H1 (cell line): ENCODE measurements around the gene BRIX1. TPM values are rescaled to one million over a fixed set of nuclear protein-coding genes. Genes with fewer than 3 reads are reported as not detected.

Source experiments
- JUND ChIP-seq: IDR thresholded peaks from 2 replicates; pipeline ENCODE4 v1.6.1; 2011; ENCODE audit warnings: mild to moderate bottlenecking, improper control_type of control experiment, low read length
- KDM1A ChIP-seq: fragments of 200-600, 300-600 bp; sonication (generic); IDR thresholded peaks from 2 replicates; pipeline ENCODE4 v1.7.1; 2016; ENCODE audit warnings: mild to moderate bottlenecking, low read length, borderline replicate concordance
- SUZ12 ChIP-seq: fragments of 200-600 bp; sonication (generic); IDR thresholded peaks from 2 replicates; pipeline ENCODE4 v1.6.1; 2012; ENCODE audit warnings: mild to moderate bottlenecking, inconsistent platforms, low read length, moderate library complexity, mixed read lengths
- polyA plus RNA-seq, 7 experiments: library from polyadenylated mRNA; depleted of rRNA in 3 of 7; stranded (reverse) in 5 of 7; unstranded in 2 of 7; fragments of >200 nt in 5 of 7; fragments of 200-250 nt in 2 of 7; gene quantifications; 1 replicate in 5 of 7; 2 replicates in 1 of 7; 4 replicates in 1 of 7; pipeline versions ENCODE4 v1.2.1 to v1.2.3, GENCODE V29; 2011 to 2013; ENCODE audit warnings: missing spikeins in 2 of 7, mixed read lengths in 2 of 7
- total RNA-seq: library from RNA; stranded (reverse); fragmentation: NEBNext Ultra II Directional; extraction: Animal tissue kit (Norgen Biotek cat#: 25700); gene quantifications from 2 replicates; pipeline ENCODE4 v1.2.1, GENCODE V29; 2021
- TF ChIP-seq, protein P1 (sequence below): fragments of 300-600 bp; sonication (generic); IDR thresholded peaks from 2 replicates; pipeline ENCODE4 v1.7.1; 2012; ENCODE audit warnings: low read length, moderate library complexity, mild to moderate bottlenecking, inconsistent platforms; ENCODE audit not compliant: insufficient replicate concordance

Gene BRIX1
- total and polyA plus RNA-seq, 2 of the 8 experiments (the other 6 are each of a cell fraction or from before 2014, with no cell fraction given) = 26.9 to 71.7 TPM

DNA sequence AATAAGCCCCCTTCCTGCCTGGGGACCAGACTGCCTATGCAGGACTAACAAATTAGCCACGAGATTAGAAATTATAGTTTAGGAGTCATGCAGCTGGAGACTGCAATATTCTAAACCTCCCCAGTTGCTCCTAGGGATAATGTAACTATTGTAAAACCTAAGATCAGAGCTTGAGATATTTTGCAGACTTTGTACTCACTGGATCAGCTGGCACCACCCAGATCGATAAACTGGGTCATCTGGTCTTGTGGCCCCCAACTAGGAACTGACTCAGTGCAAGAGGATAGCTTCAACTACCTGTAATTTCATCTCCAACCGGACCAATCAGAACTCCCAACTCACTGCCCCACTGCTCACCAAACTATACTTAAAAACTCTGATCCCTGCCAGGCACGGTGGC lies 52.0 kb downstream of the BRIX1 start (continued):
- TF ChIP-seq, protein P1, sequence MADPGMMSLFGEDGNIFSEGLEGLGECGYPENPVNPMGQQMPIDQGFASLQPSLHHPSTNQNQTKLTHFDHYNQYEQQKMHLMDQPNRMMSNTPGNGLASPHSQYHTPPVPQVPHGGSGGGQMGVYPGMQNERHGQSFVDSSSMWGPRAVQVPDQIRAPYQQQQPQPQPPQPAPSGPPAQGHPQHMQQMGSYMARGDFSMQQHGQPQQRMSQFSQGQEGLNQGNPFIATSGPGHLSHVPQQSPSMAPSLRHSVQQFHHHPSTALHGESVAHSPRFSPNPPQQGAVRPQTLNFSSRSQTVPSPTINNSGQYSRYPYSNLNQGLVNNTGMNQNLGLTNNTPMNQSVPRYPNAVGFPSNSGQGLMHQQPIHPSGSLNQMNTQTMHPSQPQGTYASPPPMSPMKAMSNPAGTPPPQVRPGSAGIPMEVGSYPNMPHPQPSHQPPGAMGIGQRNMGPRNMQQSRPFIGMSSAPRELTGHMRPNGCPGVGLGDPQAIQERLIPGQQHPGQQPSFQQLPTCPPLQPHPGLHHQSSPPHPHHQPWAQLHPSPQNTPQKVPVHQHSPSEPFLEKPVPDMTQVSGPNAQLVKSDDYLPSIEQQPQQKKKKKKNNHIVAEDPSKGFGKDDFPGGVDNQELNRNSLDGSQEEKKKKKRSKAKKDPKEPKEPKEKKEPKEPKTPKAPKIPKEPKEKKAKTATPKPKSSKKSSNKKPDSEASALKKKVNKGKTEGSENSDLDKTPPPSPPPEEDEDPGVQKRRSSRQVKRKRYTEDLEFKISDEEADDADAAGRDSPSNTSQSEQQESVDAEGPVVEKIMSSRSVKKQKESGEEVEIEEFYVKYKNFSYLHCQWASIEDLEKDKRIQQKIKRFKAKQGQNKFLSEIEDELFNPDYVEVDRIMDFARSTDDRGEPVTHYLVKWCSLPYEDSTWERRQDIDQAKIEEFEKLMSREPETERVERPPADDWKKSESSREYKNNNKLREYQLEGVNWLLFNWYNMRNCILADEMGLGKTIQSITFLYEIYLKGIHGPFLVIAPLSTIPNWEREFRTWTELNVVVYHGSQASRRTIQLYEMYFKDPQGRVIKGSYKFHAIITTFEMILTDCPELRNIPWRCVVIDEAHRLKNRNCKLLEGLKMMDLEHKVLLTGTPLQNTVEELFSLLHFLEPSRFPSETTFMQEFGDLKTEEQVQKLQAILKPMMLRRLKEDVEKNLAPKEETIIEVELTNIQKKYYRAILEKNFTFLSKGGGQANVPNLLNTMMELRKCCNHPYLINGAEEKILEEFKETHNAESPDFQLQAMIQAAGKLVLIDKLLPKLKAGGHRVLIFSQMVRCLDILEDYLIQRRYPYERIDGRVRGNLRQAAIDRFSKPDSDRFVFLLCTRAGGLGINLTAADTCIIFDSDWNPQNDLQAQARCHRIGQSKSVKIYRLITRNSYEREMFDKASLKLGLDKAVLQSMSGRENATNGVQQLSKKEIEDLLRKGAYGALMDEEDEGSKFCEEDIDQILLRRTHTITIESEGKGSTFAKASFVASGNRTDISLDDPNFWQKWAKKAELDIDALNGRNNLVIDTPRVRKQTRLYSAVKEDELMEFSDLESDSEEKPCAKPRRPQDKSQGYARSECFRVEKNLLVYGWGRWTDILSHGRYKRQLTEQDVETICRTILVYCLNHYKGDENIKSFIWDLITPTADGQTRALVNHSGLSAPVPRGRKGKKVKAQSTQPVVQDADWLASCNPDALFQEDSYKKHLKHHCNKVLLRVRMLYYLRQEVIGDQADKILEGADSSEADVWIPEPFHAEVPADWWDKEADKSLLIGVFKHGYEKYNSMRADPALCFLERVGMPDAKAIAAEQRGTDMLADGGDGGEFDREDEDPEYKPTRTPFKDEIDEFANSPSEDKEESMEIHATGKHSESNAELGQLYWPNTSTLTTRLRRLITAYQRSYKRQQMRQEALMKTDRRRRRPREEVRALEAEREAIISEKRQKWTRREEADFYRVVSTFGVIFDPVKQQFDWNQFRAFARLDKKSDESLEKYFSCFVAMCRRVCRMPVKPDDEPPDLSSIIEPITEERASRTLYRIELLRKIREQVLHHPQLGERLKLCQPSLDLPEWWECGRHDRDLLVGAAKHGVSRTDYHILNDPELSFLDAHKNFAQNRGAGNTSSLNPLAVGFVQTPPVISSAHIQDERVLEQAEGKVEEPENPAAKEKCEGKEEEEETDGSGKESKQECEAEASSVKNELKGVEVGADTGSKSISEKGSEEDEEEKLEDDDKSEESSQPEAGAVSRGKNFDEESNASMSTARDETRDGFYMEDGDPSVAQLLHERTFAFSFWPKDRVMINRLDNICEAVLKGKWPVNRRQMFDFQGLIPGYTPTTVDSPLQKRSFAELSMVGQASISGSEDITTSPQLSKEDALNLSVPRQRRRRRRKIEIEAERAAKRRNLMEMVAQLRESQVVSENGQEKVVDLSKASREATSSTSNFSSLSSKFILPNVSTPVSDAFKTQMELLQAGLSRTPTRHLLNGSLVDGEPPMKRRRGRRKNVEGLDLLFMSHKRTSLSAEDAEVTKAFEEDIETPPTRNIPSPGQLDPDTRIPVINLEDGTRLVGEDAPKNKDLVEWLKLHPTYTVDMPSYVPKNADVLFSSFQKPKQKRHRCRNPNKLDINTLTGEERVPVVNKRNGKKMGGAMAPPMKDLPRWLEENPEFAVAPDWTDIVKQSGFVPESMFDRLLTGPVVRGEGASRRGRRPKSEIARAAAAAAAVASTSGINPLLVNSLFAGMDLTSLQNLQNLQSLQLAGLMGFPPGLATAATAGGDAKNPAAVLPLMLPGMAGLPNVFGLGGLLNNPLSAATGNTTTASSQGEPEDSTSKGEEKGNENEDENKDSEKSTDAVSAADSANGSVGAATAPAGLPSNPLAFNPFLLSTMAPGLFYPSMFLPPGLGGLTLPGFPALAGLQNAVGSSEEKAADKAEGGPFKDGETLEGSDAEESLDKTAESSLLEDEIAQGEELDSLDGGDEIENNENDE = no peak
- TF ChIP-seq JUND (no peak), SUZ12 (no peak), KDM1A (no peak)
